ENCODE data around the gene MACROD2.

Gene MACROD2

DNA sequence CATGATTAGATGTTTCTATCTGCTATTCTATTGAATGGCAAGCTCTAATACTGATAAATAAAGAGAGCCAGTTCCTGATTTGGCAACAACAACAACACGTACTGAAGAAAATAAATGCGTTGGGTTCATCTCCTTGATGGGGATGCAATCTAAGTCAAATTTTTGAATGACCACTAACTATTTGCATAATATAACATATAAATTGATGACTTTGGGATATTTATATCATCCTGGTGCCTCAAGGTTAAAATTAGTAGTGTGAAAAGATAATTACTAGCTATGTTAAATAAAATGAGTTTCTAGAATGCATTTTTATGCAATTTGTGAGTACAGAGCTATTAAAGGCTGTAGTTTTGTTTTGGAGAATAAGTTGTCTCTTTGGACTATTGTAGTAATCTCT lies 1681.5 kb downstream of the MACROD2 start:
- no peak for DNase-seq (ENCODE audit: low spot score)

GRCh38 chr20:15682690-15683089 lies 1687.4 kb downstream of the MACROD2 start:
- DNase-seq (ENCODE audit: low spot score), result no peak

DNA sequence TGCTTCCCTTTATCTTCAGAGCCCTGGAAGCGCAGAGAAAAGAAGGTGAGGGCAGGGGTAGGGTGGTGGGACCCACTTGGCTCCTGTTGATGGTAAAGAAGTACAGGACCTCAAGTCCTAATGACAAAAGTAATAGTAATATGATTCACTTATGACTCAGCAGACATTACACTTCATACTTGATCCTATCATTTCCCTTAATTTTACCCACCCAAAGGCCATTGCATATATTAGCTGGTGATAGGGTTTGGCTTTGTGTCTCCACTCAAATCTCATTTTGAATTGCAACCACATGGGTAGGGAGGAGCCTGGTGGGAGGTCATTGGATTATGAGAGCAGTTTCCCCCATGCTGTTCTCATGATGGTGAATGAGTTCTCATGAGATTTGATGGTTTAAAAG lies 1697.3 kb downstream of the MACROD2 start:
- DNase-seq (ENCODE audit: low spot score), result no peak

GRCh38 chr20:15699431-15700146 lies 1704.3 kb downstream of the MACROD2 start:
- no peak for DNase-seq (ENCODE audit: low spot score)

- no peak for DNase-seq (ENCODE audit: low spot score)
Measured at GRCh38 chr20:15700147-15700765, 1704.9 kb downstream of the MACROD2 start.

- no peak for DNase-seq (ENCODE audit: low spot score)
Measured at GRCh38 chr20:15702161-15702560, 1706.8 kb downstream of the MACROD2 start.

GRCh38 chr20:15703171-15703911 lies 1708.0 kb downstream of the MACROD2 start:
- DNase-seq (ENCODE audit: low spot score), result peak; percentile 85

- DNase-seq (ENCODE audit: low spot score), result no peak
Measured at GRCh38 chr20:15705975-15706374, 1710.7 kb downstream of the MACROD2 start.

GRCh38 chr20:15706719-15707118 lies 1711.4 kb downstream of the MACROD2 start:
- peak; percentile 26 for DNase-seq (ENCODE audit: low spot score)

DNA sequence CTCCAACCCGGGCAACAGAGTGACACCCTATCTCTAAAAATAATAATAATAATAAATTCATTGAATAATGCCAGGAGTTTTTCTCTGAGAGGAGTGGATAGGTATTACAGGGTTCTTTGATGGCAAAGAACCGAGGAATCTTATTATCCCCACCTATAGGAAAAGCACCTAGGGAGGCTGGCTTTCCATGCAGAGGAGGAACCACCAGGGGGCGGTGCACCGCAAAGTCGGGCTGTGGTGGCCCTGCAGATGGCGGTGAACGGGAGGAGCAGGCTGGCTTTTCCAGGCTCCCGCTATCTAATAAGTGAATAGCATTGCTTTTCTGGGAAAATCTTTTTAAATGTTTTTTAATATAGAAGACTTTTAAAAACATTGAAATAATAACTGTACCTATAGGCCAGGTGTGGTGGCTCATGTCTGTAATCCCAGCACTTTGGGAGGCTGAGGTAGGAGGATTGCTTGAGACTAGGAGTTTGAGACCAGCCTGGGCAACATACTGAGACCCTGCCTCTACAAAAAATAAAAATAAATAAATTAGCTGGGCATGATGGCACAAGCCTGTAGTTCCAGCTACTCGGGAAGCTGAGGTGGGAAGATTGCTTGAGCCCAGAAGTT lies 1713.8 kb downstream of the MACROD2 start:
- DNase-seq (ENCODE audit: low spot score), result no peak

- no peak for DNase-seq (ENCODE audit: low spot score)
Measured at GRCh38 chr20:15710636-15711035, 1715.3 kb downstream of the MACROD2 start.

- DNase-seq (ENCODE audit: low spot score), result no peak
Measured at GRCh38 chr20:15711177-15711576, 1715.9 kb downstream of the MACROD2 start.

- no peak for DNase-seq (ENCODE audit: low spot score)
Measured at GRCh38 chr20:15716256-15716655, 1720.9 kb downstream of the MACROD2 start.

- no peak for DNase-seq (ENCODE audit: low spot score)
Measured at GRCh38 chr20:15726416-15726815, 1731.1 kb downstream of the MACROD2 start.

DNA sequence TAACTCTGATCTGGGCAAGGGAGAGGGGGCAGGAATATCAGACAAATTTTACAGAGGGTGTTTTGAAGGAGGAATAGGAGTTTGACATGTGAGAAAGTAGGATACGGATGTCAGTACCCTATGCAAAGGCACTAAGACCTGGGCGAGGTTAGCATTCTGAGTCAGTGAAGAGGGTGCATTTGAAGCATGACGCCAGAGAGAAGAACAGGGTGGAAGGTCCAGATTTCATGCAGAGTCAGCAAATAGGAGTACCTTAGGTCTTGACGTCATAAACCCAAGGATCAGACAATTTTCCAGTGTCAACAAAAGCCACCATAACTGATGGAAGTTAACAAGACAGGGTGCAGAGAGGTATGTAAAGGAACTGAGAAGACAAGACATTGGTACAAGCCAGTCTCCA lies 1738.7 kb downstream of the MACROD2 start:
- DNase-seq (ENCODE audit: low spot score), result no peak

DNA sequence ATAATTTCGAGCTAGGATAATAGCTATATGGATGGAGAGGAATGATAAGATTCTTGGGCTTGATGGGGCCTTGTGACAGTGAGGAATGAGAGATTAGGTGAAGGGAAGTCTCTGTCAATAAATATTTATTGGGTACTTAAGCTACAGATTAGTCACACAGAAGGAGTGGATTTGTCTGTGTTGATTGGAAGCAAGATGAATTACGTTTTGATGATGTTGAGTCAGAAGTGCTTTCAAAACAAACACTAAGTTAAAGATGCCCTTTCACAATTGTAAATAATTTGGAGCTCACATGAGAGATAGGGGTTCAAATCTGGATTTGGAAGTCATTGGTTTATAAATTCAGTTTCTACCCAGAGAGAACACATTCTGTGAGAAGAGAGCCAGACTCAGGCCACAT lies 1743.7 kb downstream of the MACROD2 start:
- no peak for DNase-seq (ENCODE audit: low spot score)

DNA sequence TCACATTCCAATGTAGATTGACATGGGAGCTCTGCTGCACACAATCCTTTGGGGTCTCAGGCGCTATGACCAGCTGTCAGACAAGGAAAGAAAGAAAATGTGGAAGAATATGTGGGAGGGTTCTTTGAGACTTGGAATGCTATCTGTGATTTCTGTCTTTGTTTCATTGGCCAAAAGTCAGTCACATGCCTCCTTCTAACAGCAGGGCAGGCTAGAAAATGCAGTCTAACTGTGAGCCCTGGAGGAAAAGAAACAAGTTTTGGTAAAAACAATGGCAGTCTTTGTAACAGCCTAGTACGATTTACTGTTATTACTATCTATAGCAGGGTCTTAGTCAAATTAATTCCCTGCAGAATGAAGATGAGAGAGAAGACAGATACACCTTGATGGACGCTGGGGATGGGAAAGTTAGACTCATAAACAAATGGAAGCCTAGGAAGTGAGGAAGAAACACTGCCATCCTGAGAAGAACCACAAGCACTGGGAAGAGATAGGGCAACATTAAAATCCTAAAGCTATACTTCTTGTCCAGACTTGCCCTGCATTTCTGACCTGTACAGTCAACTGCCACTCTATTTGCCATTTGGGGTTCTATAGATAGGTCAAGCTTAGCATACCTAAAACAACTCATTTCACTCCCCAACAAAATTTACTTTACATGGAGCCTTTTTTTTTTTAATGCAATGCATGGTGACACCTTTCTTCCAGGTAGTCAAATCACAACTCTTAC lies 1744.9 kb downstream of the MACROD2 start:
- DNase-seq (ENCODE audit: low spot score), result no peak

DNA sequence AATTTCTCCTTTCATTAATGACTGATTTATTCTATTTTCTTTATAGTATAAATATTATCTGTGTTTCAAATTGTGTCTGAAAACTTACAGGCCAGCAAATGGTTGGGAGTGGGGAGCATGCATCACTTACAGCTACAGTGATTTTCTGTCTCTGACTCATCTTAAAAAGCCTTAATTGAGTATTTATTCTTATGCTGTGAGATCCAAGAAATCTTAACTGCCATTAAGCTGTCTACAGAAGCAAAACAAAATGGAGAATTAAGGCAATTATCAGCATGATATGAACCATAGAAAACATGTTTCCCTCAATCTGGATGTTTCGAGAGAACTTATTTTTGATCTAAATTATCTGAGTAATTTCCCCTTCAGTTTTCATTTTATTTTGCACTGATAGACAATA lies 1746.8 kb downstream of the MACROD2 start:
- DNase-seq (ENCODE audit: low spot score), result no peak

DNA sequence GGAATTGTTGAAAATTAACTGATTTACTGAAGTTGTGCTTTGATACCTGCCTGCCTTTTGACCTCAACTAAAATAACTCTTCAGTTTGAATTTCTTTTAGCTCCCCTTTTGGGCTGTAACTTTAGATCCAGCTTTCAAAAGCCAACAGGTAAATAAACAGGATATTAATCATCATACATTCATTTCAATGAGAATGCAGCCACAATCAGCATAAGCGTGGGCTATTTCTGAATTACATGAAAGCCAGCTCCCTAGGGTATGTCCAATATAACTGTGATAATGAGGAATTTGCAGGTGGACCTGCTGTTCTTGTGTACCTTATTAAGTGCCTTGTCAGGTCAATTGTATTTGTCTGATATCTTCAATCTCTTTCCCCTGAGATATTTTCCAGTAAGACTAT lies 1747.3 kb downstream of the MACROD2 start:
- no peak for DNase-seq (ENCODE audit: low spot score)

- DNase-seq (ENCODE audit: low spot score), result no peak
Measured at GRCh38 chr20:15756002-15756753, 1760.9 kb downstream of the MACROD2 start.

GRCh38 chr20:15756754-15757115 lies 1761.4 kb downstream of the MACROD2 start:
- DNase-seq (ENCODE audit: low spot score), result no peak

Data from kidney capillary endothelial cell (primary cell).